Smooth muscle cell (in vitro differentiated cells): ENCODE measurements around the gene SYNJ1. TPM values are rescaled to one million over a fixed set of nuclear protein-coding genes. Genes with fewer than 3 reads are reported as not detected.

Source experiments
- DNase-seq: peaks from one replicate; lab custom pipeline; 2025; ENCODE audit not compliant: unreplicated experiment; lab: John Stamatoyannopoulos, UW
- H2AFZ ChIP-seq: fragments of 200-600 bp; sonication (generic); 2 replicates; pipeline ENCODE4 v1.6.0; 2016; ENCODE audit warnings: antibody characterized with exemption, low read depth, mild to moderate bottlenecking
- H3F3A ChIP-seq: fragments of 200-600 bp; sonication (generic); 2 replicates; pipeline ENCODE4 v1.6.0; 2017; ENCODE audit warnings: antibody characterized with exemption, low read depth
- H3K27ac ChIP-seq: fragments of 200-600 bp; sonication (generic); 2 replicates; pipeline ENCODE4 v1.5.1; 2016; ENCODE audit warnings: low read depth, mild to moderate bottlenecking
- H3K27me3 ChIP-seq: fragments of 200-600 bp; sonication (generic); 2 replicates; pipeline ENCODE4 v1.6.1; 2016; ENCODE audit warnings: low read depth, mild to moderate bottlenecking
- H3K36me3 ChIP-seq: fragments of 200-600 bp; sonication (generic); 2 replicates; pipeline ENCODE4 v1.5.1; 2016; ENCODE audit warnings: low read depth
- H3K4me1 ChIP-seq: fragments of 200-600 bp; sonication (generic); 2 replicates; pipeline ENCODE4 v1.5.1; 2016; ENCODE audit warnings: low read depth
- H3K4me2 ChIP-seq: fragments of 200-600 bp; sonication (generic); 2 replicates; pipeline ENCODE4 v1.6.0; 2016; ENCODE audit warnings: mild to moderate bottlenecking
- H3K4me3 ChIP-seq: fragments of 200-600 bp; sonication (generic); 2 replicates; pipeline ENCODE4 v1.5.1; 2016; ENCODE audit warnings: mild to moderate bottlenecking
- H3K79me2 ChIP-seq: fragments of 200-600 bp; sonication (generic); 2 replicates; pipeline ENCODE4 v1.6.0; 2016; ENCODE audit warnings: low read depth, mild to moderate bottlenecking
- H3K9ac ChIP-seq: fragments of 200-600 bp; sonication (generic); 2 replicates; pipeline ENCODE4 v1.6.0; 2016; ENCODE audit warnings: low read depth
- H3K9me3 ChIP-seq: fragments of 200-600 bp; sonication (generic); replicated peaks from 2 replicates; pipeline ENCODE4 v1.5.1; 2016; ENCODE audit warnings: low read depth
- H4K20me1 ChIP-seq: fragments of 200-600 bp; sonication (generic); 2 replicates; pipeline ENCODE4 v1.6.0; 2016; ENCODE audit warnings: low read depth
- WGBS: methylation state at CpG from one replicate; pipeline ENCODE4 v1.1.7; 2016; ENCODE audit warnings: low lambda C conversion rate; 5-methylcytosine and 5-hydroxymethylcytosine counted together
- polyA plus RNA-seq: library from polyadenylated mRNA; unstranded; fragments of >200 nt; fragmentation: Nextera tagmentation; extraction: Ambion mirVana; gene quantifications from 2 replicates; pipeline ENCODE4 v1.2.1, GENCODE V29; 2016
- total RNA-seq: library from RNA; depleted of rRNA; stranded (reverse); fragments of >200 nt; gene quantifications from 2 replicates; pipeline ENCODE4 v1.2.3, GENCODE V29; 2014
- TF ChIP-seq, protein P1 (sequence below): fragments of 200-600 bp; sonication (generic); IDR thresholded peaks from 2 replicates; pipeline ENCODE4 v1.5.1; 2017; ENCODE audit warnings: borderline replicate concordance, mild to moderate bottlenecking, antibody characterized with exemption; ENCODE audit not compliant: insufficient read depth, poor library complexity, severe bottlenecking

The SYNJ1 gene
- total and polyA plus RNA-seq, 2 experiments from 2014 or later, result 2.7 to 8.5 TPM

DNA sequence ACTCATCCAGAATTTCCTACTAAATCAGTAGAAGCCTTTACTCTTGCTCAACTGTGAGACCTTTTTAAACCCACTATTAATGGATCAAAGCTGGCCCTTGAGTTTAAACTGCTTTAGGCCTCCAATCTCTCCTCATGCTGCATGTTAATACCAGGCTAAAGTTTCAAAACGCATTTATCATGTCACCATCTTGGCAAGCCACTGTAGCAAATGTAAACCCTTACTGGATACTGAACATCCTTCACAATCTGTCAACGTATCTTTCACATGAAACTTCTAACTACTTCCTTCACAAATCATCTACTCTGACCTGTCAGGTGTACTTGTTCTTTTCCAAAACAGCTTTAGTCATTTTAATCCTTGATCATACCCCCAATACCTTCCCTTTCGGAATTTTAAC is 40.7 kb upstream of the SYNJ1 start:
- no peak for DNase-seq
- Histone ChIP-seq H3K79me2 (peaks cover 75% of the 10 kb centered on the region), H3K9me3 (no peaks in the 10 kb centered on the region), H3F3A (peaks cover 3% of the 10 kb centered on the region), H3K27me3 (no peaks in the 10 kb centered on the region), H4K20me1 (peaks cover 66% of the 10 kb centered on the region), H3K36me3 (peaks cover 4% of the 10 kb centered on the region), H3K9ac (no peak overlapping the region), H3K4me2 (no peak overlapping the region), H3K4me1 (peaks cover 21% of the 10 kb centered on the region), H3K27ac (no peak overlapping the region), H2AFZ (no peak overlapping the region), H3K4me3 (no peak overlapping the region)
- WGBS, result 81% methylated on average over 3 of the region's 3 CpGs
- TF ChIP-seq, protein P1, sequence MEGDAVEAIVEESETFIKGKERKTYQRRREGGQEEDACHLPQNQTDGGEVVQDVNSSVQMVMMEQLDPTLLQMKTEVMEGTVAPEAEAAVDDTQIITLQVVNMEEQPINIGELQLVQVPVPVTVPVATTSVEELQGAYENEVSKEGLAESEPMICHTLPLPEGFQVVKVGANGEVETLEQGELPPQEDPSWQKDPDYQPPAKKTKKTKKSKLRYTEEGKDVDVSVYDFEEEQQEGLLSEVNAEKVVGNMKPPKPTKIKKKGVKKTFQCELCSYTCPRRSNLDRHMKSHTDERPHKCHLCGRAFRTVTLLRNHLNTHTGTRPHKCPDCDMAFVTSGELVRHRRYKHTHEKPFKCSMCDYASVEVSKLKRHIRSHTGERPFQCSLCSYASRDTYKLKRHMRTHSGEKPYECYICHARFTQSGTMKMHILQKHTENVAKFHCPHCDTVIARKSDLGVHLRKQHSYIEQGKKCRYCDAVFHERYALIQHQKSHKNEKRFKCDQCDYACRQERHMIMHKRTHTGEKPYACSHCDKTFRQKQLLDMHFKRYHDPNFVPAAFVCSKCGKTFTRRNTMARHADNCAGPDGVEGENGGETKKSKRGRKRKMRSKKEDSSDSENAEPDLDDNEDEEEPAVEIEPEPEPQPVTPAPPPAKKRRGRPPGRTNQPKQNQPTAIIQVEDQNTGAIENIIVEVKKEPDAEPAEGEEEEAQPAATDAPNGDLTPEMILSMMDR, result no peak

DNA sequence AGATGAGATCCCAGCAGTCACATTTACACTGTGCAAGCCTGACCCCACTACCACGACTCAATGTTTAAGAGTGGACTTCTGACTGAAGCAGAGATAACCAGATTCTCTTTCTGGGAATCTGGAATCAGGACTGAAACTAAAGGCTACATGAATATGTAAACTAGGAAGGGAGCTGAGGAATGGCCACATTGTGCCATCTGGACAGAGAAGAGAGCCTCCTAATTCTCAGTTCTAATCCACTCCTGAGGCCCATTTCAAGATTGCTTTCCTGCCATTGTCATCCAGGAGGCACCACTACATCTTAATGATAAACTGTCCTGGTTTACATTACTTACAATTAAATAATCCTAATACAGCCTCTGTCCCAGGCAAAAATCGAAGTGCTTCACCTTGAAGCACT is 37.2 kb upstream of the SYNJ1 start:
- Histone ChIP-seq H3K27ac (no peak overlapping the region), H3K4me2 (no peak overlapping the region), H3K9ac (no peak overlapping the region), H3K4me3 (no peak overlapping the region), H3K36me3 (peaks cover 27% of the 10 kb centered on the region), H3K27me3 (no peaks in the 10 kb centered on the region), H3F3A (no peaks in the 10 kb centered on the region), H4K20me1 (peaks cover 57% of the 10 kb centered on the region), H2AFZ (no peak overlapping the region), H3K79me2 (peaks cover 81% of the 10 kb centered on the region), H3K9me3 (no peaks in the 10 kb centered on the region), H3K4me1 (peaks cover 15% of the 10 kb centered on the region)
- DNase-seq, result no peak
- WGBS, result 68% methylated on average over 2 of the region's 2 CpGs
- TF ChIP-seq, protein P1, result no peak

DNA sequence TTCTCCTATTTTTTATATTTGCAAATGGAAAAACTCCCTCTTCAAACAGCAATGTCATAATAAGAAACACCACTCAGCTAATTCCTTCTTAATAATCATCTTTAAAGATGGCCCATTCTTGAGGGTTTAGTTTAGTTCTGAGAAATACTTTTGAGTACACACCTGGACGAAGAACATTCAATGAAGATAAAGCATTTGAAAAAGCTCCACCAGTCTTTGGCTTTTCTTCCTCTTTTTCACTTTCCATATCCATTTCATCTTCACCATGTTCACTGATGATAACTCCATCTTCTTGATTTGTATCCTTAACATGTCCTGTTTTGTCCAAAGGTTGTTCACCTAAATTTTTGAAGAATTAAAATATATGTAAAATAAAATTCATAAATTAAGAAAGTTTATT is 36.4 kb upstream of the SYNJ1 start:
- H3K9me3 ChIP-seq, result no peaks in the 10 kb centered on the region
- no peak overlapping the region for H3K27ac ChIP-seq
- H3K9ac ChIP-seq, result no peak overlapping the region
- peaks cover 73% of the 10 kb centered on the region for H3K79me2 ChIP-seq
- H3F3A ChIP-seq, result no peaks in the 10 kb centered on the region
- H2AFZ ChIP-seq, result no peak overlapping the region
- no peak for DNase-seq
- peaks cover 6% of the 10 kb centered on the region for H3K4me1 ChIP-seq
- peaks cover 35% of the 10 kb centered on the region for H3K36me3 ChIP-seq
- WGBS, result 95% methylated on average over 1 of the region's 1 CpG
- H3K4me2 ChIP-seq, result no peak overlapping the region
- H3K4me3 ChIP-seq, result no peak overlapping the region
- peaks cover 49% of the 10 kb centered on the region for H4K20me1 ChIP-seq
- TF ChIP-seq, protein P1, result no peak
- no peaks in the 10 kb centered on the region for H3K27me3 ChIP-seq

DNA sequence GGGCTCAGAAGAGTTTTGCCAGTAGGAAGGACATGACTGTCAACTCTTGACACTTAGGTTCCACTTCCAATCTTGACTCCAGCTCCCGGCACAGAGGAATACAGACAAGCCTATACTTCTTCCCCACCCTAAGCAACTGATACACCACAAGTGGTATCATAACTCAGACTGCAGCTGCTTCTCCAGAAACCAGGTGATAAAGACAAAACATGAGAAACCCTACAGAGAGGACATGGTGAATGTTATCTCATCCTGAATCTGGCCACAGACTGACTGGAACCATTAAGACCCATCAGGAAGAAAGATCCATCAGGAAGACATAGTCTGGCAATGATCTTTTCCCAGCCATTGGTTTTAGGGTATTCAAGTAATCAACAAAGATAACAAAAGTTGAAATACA is 30.0 kb upstream of the SYNJ1 start:
- peaks cover 50% of the 10 kb centered on the region for H3K36me3 ChIP-seq
- H3K9me3 ChIP-seq, result no peaks in the 10 kb centered on the region
- H3K79me2 ChIP-seq, result peaks cover 49% of the 10 kb centered on the region
- H3K4me1 ChIP-seq, result no peaks in the 10 kb centered on the region
- no peak overlapping the region for H3K4me2 ChIP-seq
- peaks cover 37% of the 10 kb centered on the region for H4K20me1 ChIP-seq
- H2AFZ ChIP-seq, result no peak overlapping the region
- DNase-seq, result no peak
- no peak overlapping the region for H3K4me3 ChIP-seq
- TF ChIP-seq, protein P1, result no peak
- H3K27me3 ChIP-seq, result no peaks in the 10 kb centered on the region
- H3F3A ChIP-seq, result no peaks in the 10 kb centered on the region
- no peak overlapping the region for H3K9ac ChIP-seq
- H3K27ac ChIP-seq, result no peak overlapping the region
- 79% methylated on average over 1 of the region's 1 CpG for WGBS
